ENCODE data around the gene C16orf96. TPM values are rescaled to one million over a fixed set of nuclear protein-coding genes. Genes with fewer than 3 reads are reported as not detected.

The C16orf96 gene
- total and polyA plus RNA-seq, 2 of the 8 experiments (the other 6 are each of a cell fraction or from before 2014, with no cell fraction given), result 1.0 to 1.3 TPM

DNA sequence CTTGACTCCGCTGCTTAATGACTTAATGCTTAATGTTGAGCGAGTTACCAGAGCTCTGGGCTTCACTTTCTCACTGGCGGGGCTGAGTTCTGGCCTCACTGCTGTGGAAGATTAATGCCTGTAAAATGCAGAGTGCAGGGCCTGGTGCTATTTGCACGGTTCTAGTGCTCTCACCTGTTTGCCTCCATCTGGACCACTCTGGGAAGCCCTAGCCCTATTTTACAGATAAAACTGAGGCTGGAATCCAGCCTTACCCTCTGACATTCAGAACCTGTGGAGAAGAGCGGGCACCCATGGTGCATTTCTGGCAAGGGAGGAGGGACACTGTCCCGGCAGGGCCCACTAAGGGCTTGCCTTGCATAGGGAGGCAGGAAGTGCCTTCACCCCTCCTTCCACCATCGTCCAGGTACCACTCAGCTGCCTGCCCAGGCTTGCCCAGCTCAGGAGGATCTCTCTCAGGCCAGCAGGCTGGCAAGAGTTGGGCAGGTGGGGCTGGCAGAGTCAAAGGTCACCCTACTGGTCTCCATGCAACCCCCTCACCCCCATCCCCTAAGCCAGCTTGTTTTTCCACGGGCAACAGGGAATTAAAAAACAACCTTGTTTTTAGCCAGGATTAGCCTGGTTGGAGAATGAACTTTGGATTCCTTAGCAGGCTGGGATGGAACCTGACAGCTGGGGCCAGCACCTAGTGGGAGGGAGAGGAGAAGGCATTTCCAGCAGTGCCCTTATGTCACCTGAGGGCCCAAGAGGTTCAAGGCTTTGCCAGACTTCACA, 62.7 kb downstream of the C16orf96 start:
- no peak overlapping the region for H3K14ac ChIP-seq (ENCODE audit: insufficient read length)
- no peak overlapping the region for H2AK5ac ChIP-seq (ENCODE audit: low read depth, low read length)
- H4K91ac ChIP-seq (replicated peaks; ENCODE audit: insufficient read length, low read length), result peak overlapping the region; percentile 7
- peaks cover 0 to 1% of the 10 kb centered on the region in 2 experiments for H4K20me1 ChIP-seq (replicated peaks in 1 of 2; ENCODE audit: control insufficient read depth in 1 of 2, insufficient read depth in 2 of 2, low read length in 2 of 2)
- no peak overlapping the region for H3K4me2 ChIP-seq (ENCODE audit: insufficient read depth in 1 of 2, low read depth in 2 of 2, low read length in 2 of 2)
- no peak overlapping the region for H2BK15ac ChIP-seq (ENCODE audit: low read length)
- H4K5ac ChIP-seq (ENCODE audit: insufficient read length, low read depth, low read length), result no peak overlapping the region
- WGBS, 2 experiments (ENCODE audit: extremely low coverage in 1 of 2, insufficient coverage in 1 of 2, insufficient read length in 1 of 2, insufficient replicate concordance in 2 of 2, low coverage in 1 of 2, low lambda C conversion rate in 2 of 2, missing lambda C conversion rate in 1 of 2), result 92% methylated on average over 8 of the region's 8 CpGs; no CpG with 5 or more reads in 1 of the 2 experiments
- no peak overlapping the region for H2BK120ac ChIP-seq (replicated peaks; ENCODE audit: low read depth, low read length)
- H3K56ac ChIP-seq (replicated peaks; ENCODE audit: insufficient read length, low read depth, low read length), result no peak overlapping the region
- POLR2A ChIA-PET (ENCODE audit: partially characterized antibody), result interaction anchor here (0.9 to 9.5 kb wide), 3 partner anchors 7 to 75 kb away, joined by 5 to 69 read pairs (median 5); partner anchors contain the start of genes MGRN1 and NUDT16L1
- no peaks in the 10 kb centered on the region for H3K36me3 ChIP-seq (ENCODE audit: control insufficient read depth in 2 of 4, insufficient read depth in 4 of 4, low read length in 3 of 4)
- H3K23me2 ChIP-seq (ENCODE audit: low read depth, low read length), result peaks cover 6% of the 10 kb centered on the region
- H3K4me3 ChIP-seq (ENCODE audit: extremely low read depth in 1 of 4, insufficient read depth in 2 of 4, low read depth in 3 of 4, low read length in 4 of 4), result no peak overlapping the region
- H3K18ac ChIP-seq (ENCODE audit: extremely low read depth, low read length), result peak overlapping the region; percentile 27; the same call in 1 of the 2 replicates
- H3K27ac ChIP-seq (ENCODE audit: low read depth, low read length), result 0 out of 2 replicates have a peak overlapping the region, but pooled peaks have one; percentile 55
- TF ChIP-seq CBX5 (IDR thresholded peaks at IDR 0.05; ENCODE audit: low read depth, low read length), result no peak
- TF ChIP-seq TAF1 (IDR thresholded peaks at IDR 0.05; ENCODE audit: low read depth, low read length), result no peak
- TF ChIP-seq RXRA (IDR thresholded peaks at IDR 0.05; ENCODE audit: insufficient read depth, low read depth, low read length), result no peak
- no peak for TF ChIP-seq CREB1 (IDR thresholded peaks at IDR 0.05)
- no peak for TF ChIP-seq SIX5 (IDR thresholded peaks at IDR 0.05; ENCODE audit: low read depth, low read length)
- no peak for TF ChIP-seq TEAD4 (IDR thresholded peaks at IDR 0.05; ENCODE audit: low read depth, low read length)
- TF ChIP-seq RNF2 (IDR thresholded peaks at IDR 0.05; ENCODE audit: borderline replicate concordance, low read depth, low read length, missing control alignments, poor library complexity, severe bottlenecking), result no peak
- no peak for TF ChIP-seq JUN (IDR thresholded peaks at IDR 0.05; ENCODE audit: low read depth, low read length)
- no peak for TF ChIP-seq POLR2AphosphoS5 (IDR thresholded peaks at IDR 0.05; ENCODE audit: low read depth, low read length)
- TF ChIP-seq HDAC6 (IDR thresholded peaks at IDR 0.05; ENCODE audit: low read depth, low read length), result no peak
- DNase-seq (ENCODE audit: low read depth in 1 of 2, low spot score in 2 of 2) (no peak), FAIRE-seq (no peak)
- no peaks in the 10 kb centered on the region for H3K9me3 ChIP-seq (ENCODE audit: insufficient read depth in 2 of 2, low read depth in 1 of 2, low read length in 1 of 2)
- H3K27me3 ChIP-seq (replicated peaks in 1 of 4; ENCODE audit: control insufficient read depth in 3 of 4, extremely low read depth in 1 of 4, insufficient read depth in 3 of 4, low read length in 3 of 4), result no peaks in the 10 kb centered on the region
- no peak overlapping the region; a peak in 2 of 7 replicates for H3K9ac ChIP-seq (replicated peaks in 1 of 4; ENCODE audit: extremely low read depth in 1 of 4, low read depth in 3 of 4, low read length in 3 of 4)
- peak overlapping the region; percentile 13 for H3K4ac ChIP-seq (replicated peaks; ENCODE audit: insufficient read length, low read depth, low read length)
- H3K79me1 ChIP-seq (ENCODE audit: low read depth, low read length), result no peaks in the 10 kb centered on the region; the same call in 1 of the 2 replicates
- H2BK20ac ChIP-seq (ENCODE audit: low read length), result no peak overlapping the region
- no peak overlapping the region for H2AFZ ChIP-seq (ENCODE audit: low read length)
- peak overlapping the region; percentile 82; the same call in 1 of the 2 replicates for H2BK5ac ChIP-seq (ENCODE audit: low read depth, low read length)
- H3K79me2 ChIP-seq (ENCODE audit: control insufficient read depth in 1 of 2, insufficient read depth in 2 of 2, low read length in 2 of 2), result peaks cover 3 to 6% of the 10 kb centered on the region in 2 experiments; a peak in 3 of 4 replicates
- no peak overlapping the region for H3K23ac ChIP-seq (ENCODE audit: insufficient read length)
- H4K8ac ChIP-seq (ENCODE audit: extremely low read depth, insufficient read depth, low read length), result no peak overlapping the region
- 0 out of 2 replicates have a peak overlapping the region, but pooled peaks have one; percentile 60 for H2BK12ac ChIP-seq (ENCODE audit: low read depth, low read length)
- CTCF ChIA-PET (ENCODE audit: partially characterized antibody), result interaction anchor here (0.7 to 1.9 kb wide), 9 partner anchors 14 to 112 kb away, joined by 3 to 7 read pairs (median 4); no protein-coding TSS in a partner anchor
- H3K4me1 ChIP-seq (replicated peaks in 1 of 4; ENCODE audit: control insufficient read depth in 3 of 4, insufficient read depth in 4 of 4, low read length in 3 of 4), result peaks cover 0 to 26% (median 13%) of the 10 kb centered on the region in 4 experiments; a peak in 6 of 7 replicates

All from H1 (cell line).